Ishikawa (cell line): ENCODE data around the gene MYO15A.

Source experiments
- CEBPB ChIP-seq: IDR thresholded peaks from 2 replicates; pipeline ENCODE4 v1.6.1; 2012
- CREB1 ChIP-seq: IDR thresholded peaks from 2 replicates; pipeline ENCODE4 v1.6.1; 2012; ENCODE audit warnings: low read depth
- EGR1 ChIP-seq: IDR thresholded peaks from 2 replicates; pipeline ENCODE4 v1.6.1; 2012
- EP300 ChIP-seq: IDR thresholded peaks from 2 replicates; pipeline ENCODE4 v1.6.1; 2012; ENCODE audit warnings: borderline replicate concordance
- FOXM1 ChIP-seq: IDR thresholded peaks from 2 replicates; pipeline ENCODE4 v1.6.1; 2012; ENCODE audit warnings: low read depth, borderline replicate concordance
- MAX ChIP-seq: IDR thresholded peaks from 2 replicates; pipeline ENCODE4 v1.6.1; 2012
- NFIC ChIP-seq: IDR thresholded peaks from 2 replicates; pipeline ENCODE4 v1.6.1; 2012
- RAD21 ChIP-seq: IDR thresholded peaks from 2 replicates; pipeline ENCODE4 v1.6.1; 2012; ENCODE audit warnings: low read depth
- REST ChIP-seq: IDR thresholded peaks from 2 replicates; pipeline ENCODE4 v1.6.1; 2012; ENCODE audit warnings: low read depth, mild to moderate bottlenecking
- TAF1 ChIP-seq: IDR thresholded peaks from 2 replicates; pipeline ENCODE4 v1.6.1; 2012; ENCODE audit warnings: low read depth, mild to moderate bottlenecking
- TCF12 ChIP-seq: IDR thresholded peaks from 2 replicates; pipeline ENCODE4 v1.6.1; 2012; ENCODE audit warnings: low read depth
- TEAD4 ChIP-seq: IDR thresholded peaks from 2 replicates; pipeline ENCODE4 v1.6.1; 2012
- USF1 ChIP-seq: IDR thresholded peaks from 2 replicates; pipeline ENCODE4 v1.6.1; 2012
- YY1 ChIP-seq: IDR thresholded peaks from 2 replicates; pipeline ENCODE4 v1.6.1; 2012; ENCODE audit warnings: low read depth
- ZBTB7A ChIP-seq: IDR thresholded peaks from 2 replicates; pipeline ENCODE4 v1.6.1; 2012; ENCODE audit warnings: low read depth

Gene MYO15A

GRCh38 chr17:18195246-18195645 lies 86.7 kb downstream of the MYO15A start:
- TF ChIP-seq EGR1 (no peak), USF1 (no peak), TEAD4 (no peak), RAD21 (no peak), CREB1 (no peak), REST (no peak), TAF1 (no peak), CEBPB (no peak), YY1 (no peak), EP300 (no peak), NFIC (no peak), MAX (no peak), TCF12 (no peak), ZBTB7A (no peak), FOXM1 (no peak)

- no peak for TF ChIP-seq CEBPB
- TF ChIP-seq TCF12, result no peak
- TF ChIP-seq EGR1, result no peak
- no peak for TF ChIP-seq CREB1
- TF ChIP-seq TAF1, result no peak
- no peak for TF ChIP-seq MAX
- TF ChIP-seq ZBTB7A, result no peak
- no peak for TF ChIP-seq FOXM1
- TF ChIP-seq NFIC, result no peak
- TF ChIP-seq EP300, result no peak
- TF ChIP-seq YY1, result no peak
- TF ChIP-seq TEAD4, result no peak
- TF ChIP-seq RAD21, result no peak
- TF ChIP-seq USF1, result no peak
- no peak for TF ChIP-seq REST
Observed at GRCh38 chr17:18197535-18198194, 89.1 kb downstream of the MYO15A start.

- TF ChIP-seq TEAD4 (no peak), EGR1 (no peak), REST (no peak), ZBTB7A (no peak), USF1 (no peak), FOXM1 (no peak), YY1 (no peak)
Observed at GRCh38 chr17:18198530-18198929, 90.0 kb downstream of the MYO15A start.

- no peak for TF ChIP-seq CEBPB
- no peak for TF ChIP-seq TEAD4
- TF ChIP-seq ZBTB7A, result no peak
- no peak for TF ChIP-seq REST
- TF ChIP-seq TAF1, result no peak
- no peak for TF ChIP-seq TCF12
- no peak for TF ChIP-seq MAX
- TF ChIP-seq RAD21, result no peak
- no peak for TF ChIP-seq USF1
- no peak for TF ChIP-seq CREB1
- no peak for TF ChIP-seq EGR1
- TF ChIP-seq EP300, result no peak
- TF ChIP-seq FOXM1, result no peak
- TF ChIP-seq NFIC, result no peak
- no peak for TF ChIP-seq YY1
Observed at GRCh38 chr17:18201108-18201507, 92.6 kb downstream of the MYO15A start.
